Kidney (tissue), 14 donors: ENCODE results near the gene DOCK10. TPM values are rescaled to one million over a fixed set of nuclear protein-coding genes. Genes with fewer than 3 reads are reported as not detected.

ENCODE experiments used
- DNase-seq, 5 donors: peaks; one replicate each; pipeline ENCODE4 v3.0.0-alpha.2; 2013 to 2020
- FAIRE-seq: peaks from 2 replicates; lab custom pipeline; 2012; peaks lifted over from hg19 to GRCh38; lab: Jason Lieb, UNC
- H3K27ac ChIP-seq, 2 donors: one replicate each; pipeline ENCODE4 v1.7.0; 2013; ENCODE audit warnings: low read depth in 2 of 2, low read length in 2 of 2, inconsistent platforms in 1 of 2
- H3K27me3 ChIP-seq: one replicate; pipeline ENCODE4 v1.7.1; 2013; ENCODE audit warnings: low read length, inconsistent platforms; ENCODE audit not compliant: control insufficient read depth, insufficient read depth
- H3K36me3 ChIP-seq, 3 donors: one replicate each; pipeline versions ENCODE4 v1.7.0 to v1.7.1; 2013; ENCODE audit warnings: low read length in 3 of 3, control low read depth in 1 of 3, inconsistent platforms in 1 of 3; ENCODE audit not compliant: insufficient read depth in 3 of 3, control insufficient read depth in 2 of 3
- H3K4me1 ChIP-seq, 3 donors: one replicate each; pipeline versions ENCODE4 v1.7.0 to v1.7.1; 2013; ENCODE audit warnings: low read length in 3 of 3, inconsistent platforms in 1 of 3, low read depth in 1 of 3; ENCODE audit not compliant: control insufficient read depth in 2 of 3, insufficient read depth in 2 of 3
- H3K4me3 ChIP-seq, 3 donors: one replicate each; pipeline versions ENCODE4 v1.7.0 to v1.8.1; 2013; ENCODE audit warnings: low read length in 3 of 3, control low read depth in 1 of 3, inconsistent platforms in 1 of 3
- H3K9ac ChIP-seq, 3 donors: one replicate each; pipeline versions ENCODE4 v1.7.0 to v1.7.1; 2013; ENCODE audit warnings: low read length in 3 of 3, control low read depth in 1 of 3, inconsistent platforms in 1 of 3
- H3K9me3 ChIP-seq, 3 donors: one replicate each; pipeline versions ENCODE4 v1.7.0 to v1.7.1; 2013; ENCODE audit warnings: low read length in 3 of 3, control low read depth in 1 of 3, inconsistent platforms in 1 of 3; ENCODE audit not compliant: control insufficient read depth in 2 of 3, insufficient read depth in 1 of 3
- intact Hi-C: fragments of 100-400 bp; cut with DNase I; formaldehyde crosslinking; loops from one replicate; pipeline ENCODE4 v1.11.1; 2022
- polyA plus RNA-seq: library from polyadenylated mRNA; stranded (reverse); fragments of 350-450 nt; fragmentation: Illumina TruSeq; extraction: RNeasy Lipid Tissue Mini Kit (QIAGEN cat#74804); gene quantifications from one replicate; pipeline ENCODE4 v1.2.3, GENCODE V29; 2014; ENCODE audit warnings: low read depth, low replicate concordance; ENCODE audit not compliant: insufficient read depth
- total RNA-seq: library from RNA; stranded (reverse); fragmentation: NEBNext Ultra II Directional; extraction: Animal tissue kit (Norgen Biotek cat#: 25700); gene quantifications from one replicate; pipeline ENCODE4 v1.2.1, GENCODE V29; 2021
- TF ChIP-seq, protein P1 (sequence below): IDR thresholded peaks from 3 replicates; pipeline ENCODE4 v1.5.1; 2012; ENCODE audit warnings: mild to moderate bottlenecking, moderate library complexity, borderline replicate concordance; ENCODE audit not compliant: insufficient read depth; ENCODE audit errors: extremely low read depth
- donor health status: control.
- donor health status: control.
- donor health status: control.
- donor health status: control.
- donor health status: control.
- donor health status: DM: yes; HTN: yes; CAD: no.
- donor health status: Normal renal cell carcinoma (clear cell type).

DOCK10 gene
- total and polyA plus RNA-seq, 2 donors from 2014 or later = 2.1 to 33.8 TPM

DNA sequence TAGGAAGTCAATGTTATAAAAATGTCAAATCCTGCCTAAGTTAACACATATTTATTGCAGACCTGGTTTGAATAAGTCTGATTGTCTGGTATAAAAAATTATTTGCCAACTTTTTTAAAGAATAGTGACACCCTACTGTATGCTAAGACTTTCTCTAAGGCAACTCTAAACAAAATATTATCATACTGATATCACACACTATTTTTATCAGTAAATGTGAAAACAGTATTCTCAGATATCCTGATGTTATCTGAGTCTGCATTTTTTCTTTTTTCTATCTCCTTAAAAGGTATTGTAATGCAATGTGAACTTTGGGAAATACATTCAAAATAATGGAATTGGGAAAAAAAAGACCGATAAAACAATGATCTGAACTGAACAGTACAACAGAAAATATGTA lies 127.1 kb downstream of the DOCK10 start:
- Histone ChIP-seq H3K4me1 (peaks cover 0 to 2% (median 0%) of the 10 kb centered on the region in 3 donors), H3K4me3 (no peak overlapping the region), H3K27me3 (no peaks in the 10 kb centered on the region), H3K9ac (no peak overlapping the region), H3K27ac (no peak overlapping the region), H3K9me3 (peaks cover 0 to 2% (median 0%) of the 10 kb centered on the region in 3 donors), H3K36me3 (no peaks in the 10 kb centered on the region)
- intact Hi-C loops = no loop called here
- TF ChIP-seq, protein P1, sequence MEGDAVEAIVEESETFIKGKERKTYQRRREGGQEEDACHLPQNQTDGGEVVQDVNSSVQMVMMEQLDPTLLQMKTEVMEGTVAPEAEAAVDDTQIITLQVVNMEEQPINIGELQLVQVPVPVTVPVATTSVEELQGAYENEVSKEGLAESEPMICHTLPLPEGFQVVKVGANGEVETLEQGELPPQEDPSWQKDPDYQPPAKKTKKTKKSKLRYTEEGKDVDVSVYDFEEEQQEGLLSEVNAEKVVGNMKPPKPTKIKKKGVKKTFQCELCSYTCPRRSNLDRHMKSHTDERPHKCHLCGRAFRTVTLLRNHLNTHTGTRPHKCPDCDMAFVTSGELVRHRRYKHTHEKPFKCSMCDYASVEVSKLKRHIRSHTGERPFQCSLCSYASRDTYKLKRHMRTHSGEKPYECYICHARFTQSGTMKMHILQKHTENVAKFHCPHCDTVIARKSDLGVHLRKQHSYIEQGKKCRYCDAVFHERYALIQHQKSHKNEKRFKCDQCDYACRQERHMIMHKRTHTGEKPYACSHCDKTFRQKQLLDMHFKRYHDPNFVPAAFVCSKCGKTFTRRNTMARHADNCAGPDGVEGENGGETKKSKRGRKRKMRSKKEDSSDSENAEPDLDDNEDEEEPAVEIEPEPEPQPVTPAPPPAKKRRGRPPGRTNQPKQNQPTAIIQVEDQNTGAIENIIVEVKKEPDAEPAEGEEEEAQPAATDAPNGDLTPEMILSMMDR = no peak
- FAIRE-seq (no peak), DNase-seq (no peak)

DNA sequence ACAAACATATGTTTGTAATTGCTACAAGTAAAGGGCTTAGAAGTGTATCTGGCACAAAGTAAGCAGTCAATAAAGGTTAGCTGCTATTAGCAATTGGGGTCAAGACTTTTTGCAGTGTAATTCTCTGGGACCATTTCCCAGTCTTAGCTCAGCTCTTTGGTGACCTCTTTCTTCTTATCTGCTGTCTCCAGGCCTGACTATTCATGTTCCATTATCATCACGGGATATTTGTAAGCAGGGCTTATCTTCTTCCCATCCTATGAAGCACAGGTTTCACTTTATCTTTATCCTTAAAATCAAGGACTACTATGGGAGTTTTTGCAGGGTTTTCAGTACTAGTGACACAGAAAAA lies 131.7 kb downstream of the DOCK10 start:
- Histone ChIP-seq H3K4me3 (no peak overlapping the region), H3K4me1 (peaks cover 0 to 4% (median 2%) of the 10 kb centered on the region in 3 donors), H3K9me3 (no peaks in the 10 kb centered on the region), H3K27me3 (no peaks in the 10 kb centered on the region), H3K9ac (peak overlapping the region in 1 of 3 donors; percentile 2), H3K36me3 (no peaks in the 10 kb centered on the region), H3K27ac (peak overlapping the region; percentile 66 to 86)
- TF ChIP-seq, protein P1 = no peak
- intact Hi-C loops = no loop called here
- DNase-seq (no peak), FAIRE-seq (no peak)

DNA sequence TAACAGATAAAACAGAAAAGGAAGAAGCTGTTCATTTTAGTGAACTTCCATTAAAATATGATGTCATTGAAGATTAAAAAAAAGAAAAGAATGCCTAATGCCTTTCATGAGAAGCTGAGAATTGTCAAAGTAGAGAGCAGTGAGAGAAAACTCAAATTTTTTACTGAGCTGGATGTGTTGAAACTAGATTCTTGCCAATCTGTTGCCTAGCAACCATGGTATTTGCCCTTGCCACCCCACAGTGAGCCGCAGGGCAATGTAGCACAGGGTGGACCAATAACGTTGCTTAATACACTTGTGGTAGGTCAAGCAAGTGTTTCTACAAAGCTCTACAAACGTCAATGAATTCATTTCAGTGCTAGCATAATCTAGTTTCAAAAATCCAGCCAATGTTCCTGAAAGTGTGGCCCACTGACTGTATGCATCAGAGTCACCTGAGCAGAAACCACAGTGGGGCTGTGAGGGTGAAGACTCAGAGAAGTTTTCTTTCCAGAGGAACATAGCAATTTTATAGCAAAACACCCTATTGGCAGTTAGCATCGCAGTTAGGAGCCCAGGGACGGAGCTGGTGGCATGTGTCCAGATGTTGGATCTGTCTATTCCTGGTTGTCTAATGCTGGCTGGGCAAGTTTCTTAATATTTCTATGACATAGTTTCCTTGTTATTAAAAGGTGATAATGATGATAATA lies 132.2 kb downstream of the DOCK10 start:
- H3K9ac ChIP-seq = no peak overlapping the region
- no peaks in the 10 kb centered on the region for H3K27me3 ChIP-seq
- FAIRE-seq (peak; percentile 91), DNase-seq (peak; percentile 51 to 90 (median 76))
- peaks cover 0 to 4% (median 2%) of the 10 kb centered on the region in 3 donors for H3K4me1 ChIP-seq
- no peaks in the 10 kb centered on the region for H3K36me3 ChIP-seq
- no peaks in the 10 kb centered on the region for H3K9me3 ChIP-seq
- no peak overlapping the region for H3K4me3 ChIP-seq
- TF ChIP-seq, protein P1 = no peak
- H3K27ac ChIP-seq = peak overlapping the region; percentile 66 to 86
- intact Hi-C loops = no loop called here
